ENCODE data around the gene EFTUD2. TPM values are rescaled to one million over a fixed set of nuclear protein-coding genes. Genes with fewer than 3 reads are reported as not detected.

Gene EFTUD2
- total RNA-seq, 8 experiments from 2014 or later: 31.6 to 155 (median 63.5) TPM

- ATAC-seq (replicated peaks in 6 of 8): no peak
- H3K4me1 ChIP-seq (replicated peaks in 1 of 2): peaks cover 11 to 18% of the 10 kb centered on the region in 2 donors
- H3K4me3 ChIP-seq: no peak overlapping the region
- in situ Hi-C loops (cut with MboI; ENCODE audit: low pct_unique_long_range_greater_than_20kb in 2 of 9, low sequenced_read_pairs in 9 of 9, unreplicated experiment in 9 of 9): loop anchor here in 3 of 9 experiments (10.0 to 25.0 kb wide), 3 partner anchors 99 to 124 kb away; no protein-coding TSS in a partner anchor
- WGBS, 10 experiments: 0 to 70% (median 53%) methylated on average over 1 to 4 of the region's 6 CpGs; no CpG with 5 or more reads in 5 of the 10 experiments
- H3K27ac ChIP-seq: no peak overlapping the region
Observed at GRCh38 chr17:44913676-44914075, 14.4 kb upstream of the EFTUD2 start.

- no peak for ATAC-seq (replicated peaks in 6 of 8)
- Histone ChIP-seq H3K4me1 (replicated peaks in 1 of 2) (peaks cover 11 to 18% of the 10 kb centered on the region in 2 donors), H3K27ac (no peak overlapping the region), H3K4me3 (no peak overlapping the region)
- WGBS, 10 experiments: 61 to 92% (median 71%) methylated on average over 2 to 7 of the region's 14 CpGs; no CpG with 5 or more reads in 4 of the 10 experiments
- in situ Hi-C loops (cut with MboI; ENCODE audit: low pct_unique_long_range_greater_than_20kb in 2 of 9, low sequenced_read_pairs in 9 of 9, unreplicated experiment in 9 of 9): loop anchor here in 3 of 9 experiments (10.0 to 25.0 kb wide), 3 partner anchors 99 to 124 kb away; no protein-coding TSS in a partner anchor
Observed at GRCh38 chr17:44912763-44913544, 13.7 kb upstream of the EFTUD2 start.

GRCh38 chr17:44911133-44912001 lies 12.1 kb upstream of the EFTUD2 start:
- in situ Hi-C loops (cut with MboI; ENCODE audit: low pct_unique_long_range_greater_than_20kb in 2 of 9, low sequenced_read_pairs in 9 of 9, unreplicated experiment in 9 of 9): loop anchor here in 3 of 9 experiments (10.0 to 25.0 kb wide), 3 partner anchors 101 to 126 kb away; no protein-coding TSS in a partner anchor
- peaks cover 13 to 15% of the 10 kb centered on the region in 2 donors for H3K4me1 ChIP-seq (replicated peaks in 1 of 2)

GRCh38 chr17:44910231-44911106 lies 11.2 kb upstream of the EFTUD2 start:
- peaks cover 6% of the 10 kb centered on the region in 2 donors for H3K4me1 ChIP-seq (replicated peaks in 1 of 2)
- H3K4me3 ChIP-seq: no peak overlapping the region
- 20 to 89% (median 56%) methylated on average over 1 to 5 of the region's 13 CpGs; no CpG with 5 or more reads in 3 of the 10 experiments for WGBS, 10 experiments
- no peak overlapping the region for H3K27ac ChIP-seq
- in situ Hi-C loops (cut with MboI; ENCODE audit: low pct_unique_long_range_greater_than_20kb in 2 of 9, low sequenced_read_pairs in 9 of 9, unreplicated experiment in 9 of 9): loop anchor here in 3 of 9 experiments (10.0 to 25.0 kb wide), 3 partner anchors 102 to 127 kb away; no protein-coding TSS in a partner anchor
- no peak for ATAC-seq (replicated peaks in 6 of 8)

More at GRCh38 chr17:44911133-44912001, 12.1 kb upstream of the EFTUD2 start:
- Histone ChIP-seq H3K4me3 (peak overlapping the region in 1 of 5 donors; percentile 25), H3K27ac (no peak overlapping the region)
- ATAC-seq (replicated peaks in 6 of 8): peak; percentile 75 to 96 (median 84)
- 35 to 100% (median 53%) methylated on average over 2 to 18 of the region's 56 CpGs; no CpG with 5 or more reads in 6 of the 10 experiments for WGBS, 10 experiments

- ATAC-seq (replicated peaks in 6 of 8): peak in 2 of 8 experiments; percentile 10 to 16
- H3K4me3 ChIP-seq: no peak overlapping the region
- 20 to 67% (median 61%) methylated on average over 1 to 10 of the region's 11 CpGs; no CpG with 5 or more reads in 4 of the 10 experiments for WGBS, 10 experiments
- in situ Hi-C loops (cut with MboI; ENCODE audit: low pct_unique_long_range_greater_than_20kb in 2 of 9, low sequenced_read_pairs in 9 of 9, unreplicated experiment in 9 of 9): loop anchor here in 3 of 9 experiments (10.0 to 25.0 kb wide), 3 partner anchors 103 to 128 kb away; no protein-coding TSS in a partner anchor
- no peak overlapping the region for H3K27ac ChIP-seq
- H3K4me1 ChIP-seq (replicated peaks in 1 of 2): peaks cover 5 to 6% of the 10 kb centered on the region in 2 donors
Observed at GRCh38 chr17:44909681-44910144, 10.5 kb upstream of the EFTUD2 start.

GRCh38 chr17:44908761-44909326 lies 9.6 kb upstream of the EFTUD2 start:
- no peak for ATAC-seq (replicated peaks in 6 of 8)
- 73 to 100% (median 88%) methylated on average over 1 to 10 of the region's 10 CpGs; no CpG with 5 or more reads in 3 of the 10 experiments for WGBS, 10 experiments
- no peak overlapping the region for H3K27ac ChIP-seq
- H3K4me1 ChIP-seq (replicated peaks in 1 of 2): peaks cover 5 to 6% of the 10 kb centered on the region in 2 donors
- no peak overlapping the region for H3K4me3 ChIP-seq
- in situ Hi-C loops (cut with MboI; ENCODE audit: low pct_unique_long_range_greater_than_20kb in 2 of 9, low sequenced_read_pairs in 9 of 9, unreplicated experiment in 9 of 9): loop anchor here in 2 of 9 experiments (25.0 kb wide), 2 partner anchors 103 to 128 kb away; no protein-coding TSS in a partner anchor

GRCh38 chr17:44907729-44908470 lies 8.7 kb upstream of the EFTUD2 start:
- H3K4me3 ChIP-seq: no peak overlapping the region
- in situ Hi-C loops (cut with MboI; ENCODE audit: low pct_unique_long_range_greater_than_20kb in 2 of 9, low sequenced_read_pairs in 9 of 9, unreplicated experiment in 9 of 9): loop anchor here in 2 of 9 experiments (25.0 kb wide), 2 partner anchors 104 to 129 kb away; no protein-coding TSS in a partner anchor
- ATAC-seq (replicated peaks in 6 of 8): no peak
- peaks cover 5 to 6% of the 10 kb centered on the region in 2 donors for H3K4me1 ChIP-seq (replicated peaks in 1 of 2)
- no peak overlapping the region for H3K27ac ChIP-seq
- whole genome bisulfite sequencing, 10 experiments: 29 to 100% (median 80%) methylated on average over 1 to 4 of the region's 11 CpGs; no CpG with 5 or more reads in 3 of the 10 experiments

GRCh38 chr17:44906763-44907728 lies 7.8 kb upstream of the EFTUD2 start:
- peaks cover 5 to 6% of the 10 kb centered on the region in 2 donors for H3K4me1 ChIP-seq (replicated peaks in 1 of 2)
- no peak overlapping the region for H3K27ac ChIP-seq
- no peak for ATAC-seq (replicated peaks in 6 of 8)
- H3K4me3 ChIP-seq: no peak overlapping the region
- WGBS, 10 experiments: 51 to 89% (median 80%) methylated on average over 3 to 9 of the region's 18 CpGs; no CpG with 5 or more reads in 5 of the 10 experiments
- in situ Hi-C loops (cut with MboI; ENCODE audit: low pct_unique_long_range_greater_than_20kb in 2 of 9, low sequenced_read_pairs in 9 of 9, unreplicated experiment in 9 of 9): loop anchor here in 2 of 9 experiments (25.0 kb wide), 2 partner anchors 105 to 130 kb away; no protein-coding TSS in a partner anchor

GRCh38 chr17:44906010-44906646 lies 6.9 kb upstream of the EFTUD2 start:
- 38 to 80% (median 72%) methylated on average over 1 to 6 of the region's 10 CpGs; no CpG with 5 or more reads in 4 of the 10 experiments for WGBS, 10 experiments
- no peak overlapping the region for H3K4me3 ChIP-seq
- in situ Hi-C loops (cut with MboI; ENCODE audit: low pct_unique_long_range_greater_than_20kb in 2 of 9, low sequenced_read_pairs in 9 of 9, unreplicated experiment in 9 of 9): loop anchor here in 2 of 9 experiments (25.0 kb wide), 2 partner anchors 106 to 131 kb away; no protein-coding TSS in a partner anchor
- peak in 4 of 8 experiments; percentile 9 to 57 (median 30) for ATAC-seq (replicated peaks in 6 of 8)
- H3K27ac ChIP-seq: no peak overlapping the region
- H3K4me1 ChIP-seq (replicated peaks in 1 of 2): peaks cover 0 to 4% of the 10 kb centered on the region in 2 donors

All from motor neuron (in vitro differentiated cells).